ENCODE data around the gene KRT7.

DNA sequence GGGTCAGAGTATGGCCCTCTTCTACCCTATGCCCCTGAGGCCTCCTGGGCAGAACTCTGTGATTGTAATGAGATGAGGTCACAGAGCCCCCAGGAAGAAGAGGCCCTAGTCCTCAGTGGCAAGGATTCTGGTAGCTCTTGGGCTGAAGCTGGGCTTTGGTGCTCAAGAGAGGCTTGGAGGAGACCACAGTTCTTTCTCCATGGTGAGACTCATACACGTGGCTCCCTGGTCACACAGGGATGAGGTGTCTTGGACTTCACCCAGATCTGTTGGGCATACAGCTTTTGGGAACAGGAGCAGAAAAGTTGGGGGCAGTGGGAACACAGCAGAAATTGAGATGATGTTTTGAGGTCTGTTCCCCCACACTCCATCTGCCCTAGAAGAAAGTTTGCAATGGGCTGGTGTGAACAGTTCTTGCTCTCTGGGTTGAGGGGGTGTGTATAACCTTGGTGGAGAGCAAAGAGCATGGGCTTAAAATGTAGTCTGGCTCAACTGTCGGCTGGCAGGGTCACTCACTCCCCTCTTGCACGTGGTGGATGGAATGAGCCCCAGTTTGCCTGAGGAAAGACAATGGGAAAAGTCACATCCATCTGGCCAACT lies 41.6 kb downstream of the KRT7 start, which contains the start of gene KRT86:
- TF ChIP-seq, protein P1, sequence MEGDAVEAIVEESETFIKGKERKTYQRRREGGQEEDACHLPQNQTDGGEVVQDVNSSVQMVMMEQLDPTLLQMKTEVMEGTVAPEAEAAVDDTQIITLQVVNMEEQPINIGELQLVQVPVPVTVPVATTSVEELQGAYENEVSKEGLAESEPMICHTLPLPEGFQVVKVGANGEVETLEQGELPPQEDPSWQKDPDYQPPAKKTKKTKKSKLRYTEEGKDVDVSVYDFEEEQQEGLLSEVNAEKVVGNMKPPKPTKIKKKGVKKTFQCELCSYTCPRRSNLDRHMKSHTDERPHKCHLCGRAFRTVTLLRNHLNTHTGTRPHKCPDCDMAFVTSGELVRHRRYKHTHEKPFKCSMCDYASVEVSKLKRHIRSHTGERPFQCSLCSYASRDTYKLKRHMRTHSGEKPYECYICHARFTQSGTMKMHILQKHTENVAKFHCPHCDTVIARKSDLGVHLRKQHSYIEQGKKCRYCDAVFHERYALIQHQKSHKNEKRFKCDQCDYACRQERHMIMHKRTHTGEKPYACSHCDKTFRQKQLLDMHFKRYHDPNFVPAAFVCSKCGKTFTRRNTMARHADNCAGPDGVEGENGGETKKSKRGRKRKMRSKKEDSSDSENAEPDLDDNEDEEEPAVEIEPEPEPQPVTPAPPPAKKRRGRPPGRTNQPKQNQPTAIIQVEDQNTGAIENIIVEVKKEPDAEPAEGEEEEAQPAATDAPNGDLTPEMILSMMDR (IDR thresholded peaks at IDR 0.05; ENCODE audit: low read depth, low read length), result no peak
- TF ChIP-seq EZH2phosphoT487 (IDR thresholded peaks at IDR 0.05; ENCODE audit: low read depth), result no peak

Data from OCI-LY3 (cell line).